ENCODE data around the gene KCNJ6. TPM values are rescaled to one million over a fixed set of nuclear protein-coding genes. Genes with fewer than 3 reads are reported as not detected.
A peak's percentile ranks its signal among the peaks of the same experiment; 100 is the strongest.

Gene KCNJ6
- total and polyA plus RNA-seq, 4 experiments from 2014 or later, result not detected

DNA sequence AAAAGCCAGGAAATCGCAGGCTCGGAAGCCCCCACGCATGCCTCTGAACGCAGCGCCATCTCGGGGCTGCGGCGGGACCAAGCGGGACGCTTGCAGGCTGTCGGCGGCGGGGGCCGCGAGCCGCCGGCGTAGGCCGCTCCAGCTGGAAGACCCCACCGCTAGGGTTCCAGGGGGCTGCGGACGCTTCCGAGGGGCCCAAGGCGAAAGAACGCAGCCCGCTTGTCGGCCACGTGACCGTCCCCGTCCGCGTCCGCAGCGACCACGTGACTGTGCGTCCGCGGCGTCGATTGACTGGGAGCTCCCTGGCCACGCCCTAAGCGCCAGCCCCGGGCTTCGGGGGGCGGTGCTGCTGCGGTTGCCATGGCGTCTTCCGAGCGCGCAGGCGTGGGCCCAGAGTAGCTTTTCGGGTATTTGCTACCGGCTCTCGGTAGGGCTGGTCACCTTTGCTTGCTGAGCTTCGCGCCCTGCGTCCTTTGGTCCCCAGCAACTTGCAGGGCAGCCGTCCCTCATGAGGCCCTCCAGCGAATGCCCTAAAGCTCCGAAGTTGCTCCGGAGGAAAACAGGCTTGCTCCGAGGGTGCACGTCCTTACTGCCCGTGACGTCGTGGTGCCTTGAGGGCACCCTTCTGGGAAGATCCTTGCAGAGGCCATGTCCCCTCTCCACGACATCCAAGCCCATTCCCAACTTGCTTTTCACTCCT, 352.5 kb downstream of the KCNJ6 start:
- no peaks in the 10 kb centered on the region for H3K9me3 ChIP-seq (ENCODE audit: control insufficient read depth in 1 of 2, low read length in 2 of 2)
- H3K36me3 ChIP-seq (ENCODE audit: insufficient read depth, low read length), result no peaks in the 10 kb centered on the region
- Mint-ChIP-seq H3K4me1 (peaks cover 5 to 28% (median 14%) of the 10 kb centered on the region in 4 donors), H3K4me3 (peak overlapping the region; percentile 95 to 100 (median 97)), H3K36me3 (peaks cover 0 to 7% of the 10 kb centered on the region in 2 donors), H3K27ac (peak overlapping the region; percentile 98 to 100 (median 100)), H3K27me3 (no peaks in the 10 kb centered on the region), H3K9me3 (peaks cover 0 to 1% (median 0%) of the 10 kb centered on the region in 8 donors)
- peak overlapping the region; percentile 94 to 98 for H3K4me3 ChIP-seq (ENCODE audit: low read length in 2 of 2)
- no peaks in the 10 kb centered on the region for H3K27me3 ChIP-seq (ENCODE audit: insufficient read depth, low read length)
- peak; percentile 91 to 92 (median 92) for DNase-seq
- peak overlapping the region; percentile 91 for H3K27ac ChIP-seq (ENCODE audit: low read depth, low read length)
- H3K4me1 ChIP-seq (ENCODE audit: insufficient read depth, low read length), result peaks cover 17% of the 10 kb centered on the region
- ChIA-PET CTCF (ENCODE audit: partially characterized antibody) (interaction anchor here (0.7 to 2.2 kb wide), 27 partner anchors 9 to 789 kb away, joined by 3 to 12 read pairs (median 4); partner anchors contain the start of gene VPS26C), POLR2A (ENCODE audit: partially characterized antibody) (interaction anchor here (0.6 to 2.8 kb wide), 29 partner anchors 9 to 1786 kb away, joined by 3 to 45 read pairs (median 4); partner anchors contain the start of genes CBR1, DYRK1A, HLCS and PIGP)
- intact Hi-C loops (cut with micrococcal nuclease), result loop anchor here (1.0 to 10.0 kb wide), 10 partner anchors 69 to 1619 kb away; partner anchors contain the start of genes DYRK1A, PIGP, PSMG1 and TTC3

DNA sequence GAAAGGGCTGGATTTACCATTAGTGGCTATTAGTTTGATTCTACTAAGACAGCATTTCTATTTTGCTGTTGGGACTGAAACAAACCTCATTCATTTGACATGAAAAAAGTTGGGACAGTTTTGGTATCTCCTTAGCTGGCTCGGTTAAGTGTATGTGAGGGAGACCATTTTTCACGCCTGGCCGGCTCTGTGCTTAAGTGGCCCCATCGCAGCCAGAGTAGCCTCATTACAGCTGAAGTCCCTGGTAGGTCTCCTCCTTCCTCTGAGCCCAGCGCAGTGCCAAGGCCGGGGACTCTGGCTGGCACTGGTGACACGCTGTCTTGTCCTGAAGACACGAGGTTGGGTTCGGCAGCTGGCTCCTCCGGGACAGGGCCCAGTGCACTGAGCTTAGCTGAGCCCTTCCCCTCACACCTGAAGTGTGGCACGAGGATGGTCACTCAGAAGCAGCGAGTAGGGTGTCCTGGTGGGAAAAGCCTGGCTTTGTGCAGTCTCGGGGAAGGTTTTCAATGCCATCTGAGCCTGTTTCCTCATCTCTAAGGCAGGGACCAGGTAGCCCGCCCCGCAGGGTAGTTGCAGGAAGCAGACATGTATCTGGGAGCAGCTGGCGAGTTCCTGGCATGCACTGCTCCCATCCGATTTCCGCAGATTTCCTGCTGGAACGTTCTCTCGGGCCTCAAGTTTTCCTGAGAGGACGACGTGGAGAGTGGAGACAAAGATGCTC, 353.2 kb downstream of the KCNJ6 start:
- H3K36me3 Mint-ChIP-seq, result peaks cover 0 to 7% of the 10 kb centered on the region in 2 donors
- H3K9me3 Mint-ChIP-seq, result peaks cover 0 to 1% (median 0%) of the 10 kb centered on the region in 8 donors
- DNase-seq, result peak in 1 of 5 donors; percentile 4
- POLR2A ChIA-PET (ENCODE audit: partially characterized antibody), result interaction anchor here (0.7 to 2.8 kb wide), 23 partner anchors 8 to 1621 kb away, joined by 3 to 45 read pairs (median 4); partner anchors contain the start of genes CBR1, DYRK1A, HLCS and PIGP
- Histone ChIP-seq H3K27me3 (ENCODE audit: insufficient read depth, low read length) (no peaks in the 10 kb centered on the region), H3K4me3 (ENCODE audit: low read length in 2 of 2) (peak overlapping the region; percentile 94 to 98), H3K36me3 (ENCODE audit: insufficient read depth, low read length) (no peaks in the 10 kb centered on the region), H3K9me3 (ENCODE audit: control insufficient read depth in 1 of 2, low read length in 2 of 2) (no peaks in the 10 kb centered on the region), H3K4me1 (ENCODE audit: insufficient read depth, low read length) (peaks cover 17% of the 10 kb centered on the region), H3K27ac (ENCODE audit: low read depth, low read length) (peak overlapping the region; percentile 91)
- H3K4me1 Mint-ChIP-seq, result peaks cover 5 to 28% (median 14%) of the 10 kb centered on the region in 4 donors
- H3K4me3 Mint-ChIP-seq, result peak overlapping the region; percentile 84 to 100 (median 97)
- H3K27ac Mint-ChIP-seq, result peak overlapping the region; percentile 92 to 100 (median 100)
- peaks cover 0 to 1% of the 10 kb centered on the region in 2 donors for H3K27me3 Mint-ChIP-seq
- CTCF ChIA-PET (ENCODE audit: partially characterized antibody), result interaction anchor here (0.7 to 2.2 kb wide), 22 partner anchors 16 to 789 kb away, joined by 3 to 12 read pairs (median 4); partner anchors contain the start of gene VPS26C
- intact Hi-C loops (cut with micrococcal nuclease), result loop anchor here (1.0 to 10.0 kb wide), 5 partner anchors 68 to 1619 kb away; partner anchors contain the start of genes PIGP, PSMG1 and TTC3

DNA sequence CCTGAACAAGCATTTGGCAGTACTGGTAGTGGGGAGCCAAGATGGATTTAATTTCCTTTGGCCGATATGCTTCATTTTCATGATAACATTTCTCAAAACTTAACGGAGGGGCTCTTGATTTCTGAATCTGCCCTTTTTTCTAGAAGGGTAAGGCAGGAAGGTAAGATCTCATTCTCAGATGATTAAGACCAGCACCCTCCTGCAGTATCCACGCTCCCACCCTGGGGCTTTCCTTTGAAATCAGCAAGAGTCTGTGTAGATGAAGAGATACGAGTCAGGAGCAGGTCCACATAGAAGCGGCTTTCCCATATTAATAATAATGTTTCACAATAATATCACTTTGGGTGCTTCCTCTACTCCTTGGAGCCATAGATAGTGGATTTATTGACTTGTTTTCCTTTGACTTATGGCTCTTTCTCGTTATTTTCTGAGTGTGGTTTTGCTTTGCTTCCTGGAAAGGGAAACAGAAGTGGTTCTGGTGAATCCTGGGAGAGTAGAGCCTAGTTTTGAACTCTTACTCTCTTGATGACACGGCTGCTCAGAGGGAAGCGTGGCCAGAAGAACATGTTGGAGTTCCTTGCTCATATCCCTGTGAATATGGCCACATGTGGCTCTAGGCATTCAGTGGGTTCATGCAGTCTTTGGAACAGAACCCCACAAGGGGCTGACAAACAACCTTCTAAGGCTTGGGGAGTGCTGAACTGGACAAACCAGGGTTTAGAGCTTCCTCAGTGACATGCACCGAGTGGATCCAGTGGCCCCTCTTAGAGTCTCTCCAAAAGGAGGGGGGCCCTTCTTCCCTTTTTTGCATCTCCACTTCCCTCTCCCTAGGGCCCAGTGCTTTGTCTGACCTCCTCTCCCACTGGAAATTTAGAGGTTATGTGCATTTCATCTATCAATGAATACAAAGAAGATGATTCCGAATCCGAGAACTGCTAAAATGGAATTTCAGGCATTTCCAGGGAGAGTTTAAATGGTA, 354.0 kb downstream of the KCNJ6 start:
- Mint-ChIP-seq H3K9me3 (peaks cover 0 to 3% (median 0%) of the 10 kb centered on the region in 8 donors), H3K27me3 (peaks cover 0 to 1% of the 10 kb centered on the region in 2 donors), H3K27ac (peak overlapping the region; percentile 18 to 100 (median 93)), H3K4me3 (peak overlapping the region; percentile 84 to 100 (median 97)), H3K36me3 (peaks cover 0 to 7% of the 10 kb centered on the region in 2 donors), H3K4me1 (peaks cover 5 to 28% (median 14%) of the 10 kb centered on the region in 4 donors)
- Histone ChIP-seq H3K27ac (ENCODE audit: low read depth, low read length) (no peak overlapping the region), H3K4me1 (ENCODE audit: insufficient read depth, low read length) (peaks cover 17% of the 10 kb centered on the region), H3K36me3 (ENCODE audit: insufficient read depth, low read length) (no peaks in the 10 kb centered on the region), H3K4me3 (ENCODE audit: low read length in 2 of 2) (no peak overlapping the region), H3K9me3 (ENCODE audit: control insufficient read depth in 1 of 2, low read length in 2 of 2) (no peaks in the 10 kb centered on the region), H3K27me3 (ENCODE audit: insufficient read depth, low read length) (no peaks in the 10 kb centered on the region)
- CTCF ChIA-PET (ENCODE audit: partially characterized antibody), result interaction anchor here (1.0 to 2.2 kb wide), 3 partner anchors 65 to 480 kb away, joined by 3 to 12 read pairs (median 10); no protein-coding TSS in a partner anchor
- DNase-seq, result no peak
- intact Hi-C loops (cut with micrococcal nuclease), result loop anchor here (5.0 to 10.0 kb wide), 4 partner anchors 67 to 1620 kb away; partner anchors contain the start of gene PSMG1
- POLR2A ChIA-PET (ENCODE audit: partially characterized antibody), result interaction anchor here (2.0 kb wide), 1 partner anchor 196 kb away, joined by 30 read pairs; the partner anchor contains the start of gene DYRK1A

GRCh38 chr21:37561506-37561905, 354.8 kb downstream of the KCNJ6 start:
- Mint-ChIP-seq H3K9me3 (peaks cover 0 to 3% (median 0%) of the 10 kb centered on the region in 8 donors), H3K36me3 (peaks cover 0 to 7% of the 10 kb centered on the region in 2 donors), H3K27ac (peak overlapping the region in 1 of 7 donors; percentile 99), H3K4me1 (peaks cover 5 to 28% (median 14%) of the 10 kb centered on the region in 4 donors), H3K4me3 (peak overlapping the region in 1 of 8 donors; percentile 49), H3K27me3 (peaks cover 0 to 1% of the 10 kb centered on the region in 2 donors)
- no peak for DNase-seq
- Histone ChIP-seq H3K9me3 (ENCODE audit: control insufficient read depth in 1 of 2, low read length in 2 of 2) (no peaks in the 10 kb centered on the region), H3K4me3 (ENCODE audit: low read length in 2 of 2) (no peak overlapping the region), H3K4me1 (ENCODE audit: insufficient read depth, low read length) (peaks cover 17% of the 10 kb centered on the region), H3K27ac (ENCODE audit: low read depth, low read length) (no peak overlapping the region), H3K36me3 (ENCODE audit: insufficient read depth, low read length) (no peaks in the 10 kb centered on the region), H3K27me3 (ENCODE audit: insufficient read depth, low read length) (no peaks in the 10 kb centered on the region)
- intact Hi-C loops (cut with micrococcal nuclease), result loop anchor here (5.0 to 10.0 kb wide), 4 partner anchors 67 to 1621 kb away; partner anchors contain the start of gene PSMG1
- ChIA-PET CTCF (ENCODE audit: partially characterized antibody) (no interaction called here), POLR2A (ENCODE audit: partially characterized antibody) (no interaction called here)

DNA sequence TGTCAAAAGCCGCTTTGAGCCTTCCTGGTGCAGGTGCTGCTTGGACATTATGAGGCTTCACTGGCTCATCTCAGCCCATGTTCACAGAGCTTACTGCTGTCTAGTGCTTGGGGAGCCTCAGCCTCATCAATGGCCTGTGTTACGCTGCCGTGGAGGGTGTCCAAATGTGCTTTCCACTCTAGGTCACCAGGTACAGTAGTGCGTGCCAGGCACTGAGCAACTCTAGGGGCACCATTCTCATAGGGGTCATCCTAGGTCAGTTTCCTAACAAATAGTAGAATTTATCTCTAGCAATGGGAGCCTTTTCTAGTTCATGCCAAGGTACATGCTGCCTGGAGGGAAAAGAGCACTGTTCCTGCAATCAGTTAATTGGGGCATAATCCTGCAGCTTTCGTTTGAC, 355.9 kb downstream of the KCNJ6 start:
- no peak overlapping the region for H3K27ac ChIP-seq (ENCODE audit: low read depth, low read length)
- DNase-seq, result no peak
- peaks cover 0 to 7% of the 10 kb centered on the region in 2 donors for H3K36me3 Mint-ChIP-seq
- H3K27me3 Mint-ChIP-seq, result peaks cover 3 to 6% of the 10 kb centered on the region in 2 donors
- H3K9me3 Mint-ChIP-seq, result peaks cover 0 to 3% (median 0%) of the 10 kb centered on the region in 8 donors
- peaks cover 17% of the 10 kb centered on the region for H3K4me1 ChIP-seq (ENCODE audit: insufficient read depth, low read length)
- intact Hi-C loops (cut with micrococcal nuclease), result loop anchor here (5.0 to 10.0 kb wide), 4 partner anchors 66 to 1622 kb away; partner anchors contain the start of gene PSMG1
- peaks cover 5 to 21% (median 13%) of the 10 kb centered on the region in 4 donors for H3K4me1 Mint-ChIP-seq
- no peak overlapping the region for H3K27ac Mint-ChIP-seq
- H3K4me3 ChIP-seq (ENCODE audit: low read length in 2 of 2), result no peak overlapping the region
- H3K27me3 ChIP-seq (ENCODE audit: insufficient read depth, low read length), result no peaks in the 10 kb centered on the region
- no peaks in the 10 kb centered on the region for H3K9me3 ChIP-seq (ENCODE audit: control insufficient read depth in 1 of 2, low read length in 2 of 2)
- peak overlapping the region in 1 of 8 donors; percentile 20 for H3K4me3 Mint-ChIP-seq
- CTCF ChIA-PET (ENCODE audit: partially characterized antibody), result no interaction called here
- POLR2A ChIA-PET (ENCODE audit: partially characterized antibody), result no interaction called here
- no peaks in the 10 kb centered on the region for H3K36me3 ChIP-seq (ENCODE audit: insufficient read depth, low read length)

DNA sequence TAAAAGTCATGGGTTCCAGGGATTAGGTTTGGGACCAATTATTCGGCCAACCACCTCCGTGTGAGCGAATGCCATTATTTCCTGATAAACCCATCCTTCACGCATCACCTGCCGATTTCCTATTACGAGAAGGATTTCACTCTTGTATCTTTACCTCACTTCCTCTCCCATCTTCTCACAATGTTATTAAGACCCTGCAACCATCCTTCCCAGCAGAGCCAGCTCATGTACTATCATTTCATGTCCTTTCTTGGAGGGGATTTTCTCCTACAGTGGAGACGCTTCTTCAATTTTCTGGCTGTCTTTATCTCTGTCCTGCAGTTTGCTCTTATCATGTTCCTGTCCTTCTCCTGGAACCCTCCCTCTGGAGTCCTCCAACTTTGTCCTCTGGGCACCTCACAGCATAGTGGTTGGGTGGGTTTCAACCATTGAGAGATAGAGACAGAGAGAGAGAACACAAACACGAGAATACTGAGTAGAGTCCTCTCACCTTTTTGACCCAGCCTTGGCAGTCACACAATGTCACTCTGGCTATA, 357.5 kb downstream of the KCNJ6 start:
- Histone ChIP-seq H3K4me1 (ENCODE audit: insufficient read depth, low read length) (peaks cover 8% of the 10 kb centered on the region), H3K9me3 (ENCODE audit: control insufficient read depth in 1 of 2, low read length in 2 of 2) (no peaks in the 10 kb centered on the region), H3K4me3 (ENCODE audit: low read length in 2 of 2) (no peak overlapping the region), H3K36me3 (ENCODE audit: insufficient read depth, low read length) (no peaks in the 10 kb centered on the region), H3K27ac (ENCODE audit: low read depth, low read length) (no peak overlapping the region), H3K27me3 (ENCODE audit: insufficient read depth, low read length) (no peaks in the 10 kb centered on the region)
- DNase-seq, result no peak
- POLR2A ChIA-PET (ENCODE audit: partially characterized antibody), result no interaction called here
- Mint-ChIP-seq H3K4me1 (peaks cover 0 to 9% (median 4%) of the 10 kb centered on the region in 4 donors), H3K36me3 (no peaks in the 10 kb centered on the region), H3K4me3 (no peak overlapping the region), H3K27me3 (peaks cover 6 to 8% of the 10 kb centered on the region in 2 donors), H3K9me3 (peaks cover 0 to 3% (median 0%) of the 10 kb centered on the region in 8 donors), H3K27ac (no peak overlapping the region)
- CTCF ChIA-PET (ENCODE audit: partially characterized antibody), result no interaction called here
- intact Hi-C loops (cut with micrococcal nuclease), result no loop called here

All from CD4-positive, alpha-beta memory T cell (primary cell).